NCI-H82 treated with DMSO at 0.1 percent for 48 hours (cell line): Measurements from ENCODE around the gene ST6GAL1.
A peak's percentile ranks its signal among the peaks of the same experiment; 100 is the strongest.
"Not testable (repeated sequence)": the region's sequence is repeated elsewhere in the genome, so short reads cannot be mapped to it uniquely, and the experiment has no call there.

Experiments used
- DNase-seq: peaks from one replicate; lab custom pipeline; 2025; ENCODE audit not compliant: unreplicated experiment; lab: John Stamatoyannopoulos, UW

ST6GAL1 gene

GRCh38 chr3:186930143-186930640 lies at the start of gene ST6GAL1:
Gene ST6GAL1 (plus strand): TSS chr3:186930526. CDS start chr3:187042704, 112,178 bp downstream.
- DNase-seq: peak; percentile 73

GRCh38 chr3:186882150-186882524 lies 48.2 kb upstream of the ST6GAL1 start:
- DNase-seq: no peak

DNA sequence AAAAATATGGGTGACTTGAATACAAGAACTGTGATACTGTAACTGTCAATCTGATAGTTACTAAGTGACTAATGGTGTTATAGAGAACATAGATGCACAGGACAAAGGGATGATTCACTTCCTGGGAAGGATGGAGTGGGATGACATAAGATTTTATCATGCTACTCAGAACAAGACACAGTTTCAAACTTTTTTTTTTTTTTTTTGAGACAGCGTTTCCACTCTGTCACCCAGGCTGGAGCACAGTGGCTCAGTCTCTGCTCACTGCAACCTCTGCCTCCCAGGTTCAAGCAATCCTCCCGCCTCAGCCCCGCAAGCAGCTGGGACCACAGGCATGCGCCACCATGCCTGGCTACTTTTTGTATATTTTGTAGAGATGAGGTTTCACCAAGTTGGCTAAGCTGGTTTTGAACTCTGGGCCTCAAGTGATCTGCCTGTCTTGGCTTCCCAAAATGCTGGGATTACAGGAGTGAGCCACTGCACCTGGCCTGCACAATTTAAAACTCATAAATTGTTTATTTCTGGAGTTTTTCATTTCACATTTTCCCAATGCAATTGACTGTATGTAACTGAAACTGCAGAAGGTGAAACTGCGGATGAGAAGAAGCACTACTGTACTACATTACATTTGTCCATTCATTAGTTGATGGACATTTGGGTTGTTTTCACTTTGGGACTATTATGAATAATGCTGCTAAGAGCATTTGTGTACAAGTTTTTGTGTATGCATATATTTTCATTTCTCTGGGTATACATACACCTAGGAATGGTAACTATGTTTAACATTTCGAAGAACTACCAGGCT lies 47.2 kb upstream of the ST6GAL1 start:
- no peak for DNase-seq

- no peak for DNase-seq
These were observed 46.7 kb upstream of the ST6GAL1 start for GRCh38 chr3:186883686-186884058.

DNA sequence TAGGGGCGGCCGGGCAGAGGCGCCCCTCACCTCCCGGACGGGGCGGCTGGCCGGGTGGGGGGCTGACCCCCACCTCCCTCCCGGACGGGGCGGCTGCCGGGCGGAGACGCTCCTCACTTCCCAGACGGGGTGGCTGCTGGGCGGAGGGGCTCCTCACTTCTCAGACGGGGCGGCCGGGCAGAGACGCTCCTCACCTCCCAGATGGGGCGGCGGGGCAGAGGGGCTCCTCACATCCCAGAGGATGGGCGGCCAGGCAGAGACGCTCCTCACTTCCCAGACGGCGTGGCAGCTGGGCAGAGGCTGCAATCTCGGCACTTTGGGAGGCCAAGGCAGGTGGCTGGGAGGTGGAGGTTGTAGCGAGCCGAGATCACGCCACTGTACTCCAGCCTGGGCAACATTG lies 45.5 kb upstream of the ST6GAL1 start:
- DNase-seq: not testable (repeated sequence)

GRCh38 chr3:186886202-186886981 lies 43.9 kb upstream of the ST6GAL1 start:
- no peak for DNase-seq

GRCh38 chr3:186887507-186887938 lies 42.8 kb upstream of the ST6GAL1 start:
- peak; percentile 34 for DNase-seq

GRCh38 chr3:186888569-186888968 lies 41.8 kb upstream of the ST6GAL1 start:
- DNase-seq: peak; percentile 86

GRCh38 chr3:186889698-186890097 lies 40.6 kb upstream of the ST6GAL1 start:
- not testable (repeated sequence) for DNase-seq

GRCh38 chr3:186890911-186891310 lies 39.4 kb upstream of the ST6GAL1 start:
- no peak for DNase-seq

GRCh38 chr3:186893071-186893470 lies 37.3 kb upstream of the ST6GAL1 start:
- not testable (repeated sequence) for DNase-seq

- peak; percentile 37 for DNase-seq
These were observed 34.9 kb upstream of the ST6GAL1 start for GRCh38 chr3:186895406-186895805.

- DNase-seq: no peak
These were observed 34.3 kb upstream of the ST6GAL1 start for GRCh38 chr3:186896006-186896405.

DNA sequence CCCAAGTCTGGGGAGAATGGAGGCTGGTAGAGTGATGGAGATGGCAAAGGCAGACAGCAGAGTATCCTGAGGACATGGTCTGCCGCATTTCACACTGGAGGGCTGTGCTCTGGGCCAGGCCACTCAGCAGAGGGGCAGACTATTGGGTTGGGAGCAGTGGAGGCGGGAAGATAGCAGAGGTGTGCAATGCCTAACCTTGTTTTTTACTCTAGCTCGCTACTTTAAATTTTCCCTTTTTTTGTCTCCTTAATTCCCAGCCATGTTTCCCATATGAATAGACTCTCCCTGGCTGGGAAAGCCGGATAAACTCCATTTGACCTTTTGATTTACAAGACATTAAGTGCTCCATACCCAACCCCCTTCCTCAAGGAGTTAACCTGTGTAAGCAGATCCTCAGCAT lies 33.5 kb upstream of the ST6GAL1 start:
- no peak for DNase-seq

DNA sequence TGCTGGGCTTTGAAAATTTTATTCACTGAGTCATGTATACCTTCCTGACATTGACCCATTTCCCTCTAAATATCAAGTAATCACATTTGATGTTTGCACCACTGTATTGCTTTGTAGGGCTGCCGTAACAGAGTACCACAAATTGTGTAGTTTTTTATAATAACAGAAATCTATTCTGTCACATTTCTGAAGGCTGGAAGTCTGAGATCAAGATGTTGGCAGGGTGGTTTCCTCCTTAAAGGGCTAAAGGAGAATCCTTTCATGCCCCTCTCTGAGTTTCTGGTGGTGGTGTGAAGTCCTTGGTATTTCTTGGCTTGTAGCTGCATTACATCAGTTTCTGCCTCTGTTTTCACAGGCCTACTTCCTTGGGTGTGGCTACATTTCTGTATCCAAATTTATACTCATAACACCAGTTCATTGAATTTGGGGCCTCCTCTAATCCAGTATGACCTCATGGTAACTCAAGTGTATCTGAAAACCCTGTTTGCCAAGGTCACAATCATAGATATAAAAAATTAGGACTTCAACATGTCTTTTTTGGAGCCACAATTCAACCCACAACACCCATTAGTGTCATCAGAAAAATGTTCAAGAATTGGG lies 29.1 kb upstream of the ST6GAL1 start:
- no peak for DNase-seq

DNA sequence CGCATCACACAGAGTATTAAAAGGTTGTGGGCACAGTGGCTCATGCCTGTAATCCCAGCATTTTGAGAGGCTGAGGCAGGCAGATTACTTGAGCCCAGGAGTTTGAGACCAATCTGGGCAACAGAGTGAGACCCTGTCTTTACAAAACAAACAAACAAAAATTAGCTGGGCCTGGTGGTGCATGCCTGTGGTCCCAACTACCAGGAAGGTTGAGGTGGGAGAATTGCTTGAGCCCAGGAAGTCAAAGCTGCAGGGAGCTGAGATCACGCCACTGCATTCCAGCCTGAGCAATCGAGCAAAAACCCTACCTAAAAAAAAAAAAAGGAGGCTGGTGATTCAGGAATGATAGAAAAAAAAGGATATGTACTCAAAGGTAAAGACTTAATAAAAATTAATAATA lies 28.2 kb upstream of the ST6GAL1 start:
- DNase-seq: no peak

DNA sequence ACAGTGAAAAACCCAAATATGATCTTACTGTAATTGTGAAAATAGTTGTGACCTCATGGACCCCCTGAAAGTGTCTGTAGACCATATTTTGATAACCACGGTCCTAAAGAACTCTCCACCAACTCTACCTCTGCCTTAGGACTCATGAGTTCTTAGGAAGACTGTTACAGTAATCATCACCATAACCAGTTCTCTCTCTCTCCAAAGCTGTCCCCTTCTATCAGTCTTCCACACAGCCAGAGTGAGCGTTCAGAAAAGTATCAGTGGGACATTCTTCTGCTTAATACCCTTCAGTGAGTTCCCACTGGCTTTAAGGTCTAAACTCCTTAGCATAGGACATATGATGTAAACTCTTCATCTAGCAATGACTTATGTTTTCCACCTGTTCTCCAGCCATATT lies 27.6 kb upstream of the ST6GAL1 start:
- DNase-seq: no peak

DNA sequence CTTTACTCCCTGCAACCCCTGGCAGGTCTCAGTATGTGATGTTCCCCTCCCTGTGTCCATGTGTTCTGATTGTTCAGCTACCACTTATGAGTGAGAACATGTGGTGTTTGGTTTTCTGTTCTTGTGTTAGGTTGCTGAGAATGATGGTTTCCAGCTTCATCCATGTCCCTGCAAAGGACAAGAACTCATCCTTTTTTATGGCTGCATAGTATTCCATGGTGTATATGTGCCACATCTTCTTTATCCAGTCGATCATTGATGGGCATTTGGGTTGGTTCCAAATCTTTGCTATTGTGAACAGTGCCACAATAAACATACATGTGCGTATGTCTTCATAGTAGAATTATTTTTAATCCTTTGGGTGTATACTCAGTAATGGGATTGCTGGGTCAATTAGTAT lies 26.6 kb upstream of the ST6GAL1 start:
- DNase-seq: not testable (repeated sequence)

DNA sequence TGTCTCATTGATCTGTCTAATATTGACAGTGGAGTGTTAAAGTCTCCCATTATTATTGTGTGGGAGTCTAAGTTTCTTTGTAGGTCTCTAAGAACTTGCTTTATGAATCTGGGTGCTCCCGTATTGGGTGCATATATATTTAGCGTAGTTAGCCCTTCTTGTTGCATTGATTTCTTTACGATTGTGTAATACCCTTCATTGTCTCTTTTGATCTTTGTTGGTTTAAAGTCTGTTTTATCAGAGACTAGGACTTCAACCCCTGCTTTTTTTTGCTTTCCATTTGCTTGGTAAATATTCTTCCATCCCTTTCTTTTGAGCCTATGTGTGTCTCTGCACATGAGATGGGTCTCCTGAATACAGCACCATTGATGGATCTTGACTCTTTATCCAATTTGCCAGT lies 23.3 kb upstream of the ST6GAL1 start:
- DNase-seq: not testable (repeated sequence)

GRCh38 chr3:186909078-186909853 lies 21.1 kb upstream of the ST6GAL1 start:
- DNase-seq: no peak
